HG02943 (cell line): Measurements from ENCODE around the gene CLASP1.
"Not testable (repeated sequence)": the region's sequence is repeated elsewhere in the genome, so short reads cannot be mapped to it uniquely, and the experiment has no call there.

Source experiments
- ATAC-seq: cut with Tn5 transposase; IDR thresholded peaks from one replicate; pipeline ENCODE4 v1.9.1; 2021; ENCODE audit warnings: mild to moderate bottlenecking, low read depth, moderate library complexity; ENCODE audit not compliant: unreplicated experiment

The CLASP1 gene

GRCh38 chr2:121552477-121553180 lies 96.6 kb downstream of the CLASP1 start:
- not testable (repeated sequence) for ATAC-seq

GRCh38 chr2:121550669-121551068 lies 98.6 kb downstream of the CLASP1 start:
- no peak for ATAC-seq

GRCh38 chr2:121547646-121548045 lies 101.6 kb downstream of the CLASP1 start:
- no peak for ATAC-seq

- no peak for ATAC-seq
Measured at GRCh38 chr2:121545913-121546312, 103.3 kb downstream of the CLASP1 start.

- ATAC-seq, result no peak
Measured at GRCh38 chr2:121545257-121545656, 104.0 kb downstream of the CLASP1 start.

- ATAC-seq, result no peak
Measured at GRCh38 chr2:121541495-121541894, 107.8 kb downstream of the CLASP1 start.

- ATAC-seq, result no peak
Measured at GRCh38 chr2:121539750-121540469, 109.4 kb downstream of the CLASP1 start.

- no peak for ATAC-seq
Measured at GRCh38 chr2:121536850-121537557, 112.3 kb downstream of the CLASP1 start.

GRCh38 chr2:121536347-121536746 lies 112.9 kb downstream of the CLASP1 start:
- ATAC-seq, result no peak

GRCh38 chr2:121534007-121534406 lies 115.3 kb downstream of the CLASP1 start:
- ATAC-seq, result no peak

GRCh38 chr2:121532894-121533293 lies 116.4 kb downstream of the CLASP1 start:
- no peak for ATAC-seq

GRCh38 chr2:121532347-121532766 lies 116.9 kb downstream of the CLASP1 start:
- ATAC-seq, result no peak

GRCh38 chr2:121530212-121530705 lies 119.0 kb downstream of the CLASP1 start:
- ATAC-seq, result peak; percentile 61

GRCh38 chr2:121529439-121530211 lies 119.6 kb downstream of the CLASP1 start:
- ATAC-seq, result peak; percentile 7

GRCh38 chr2:121527009-121527682 lies 122.1 kb downstream of the CLASP1 start:
- ATAC-seq, result no peak

GRCh38 chr2:121524685-121525425 lies 124.4 kb downstream of the CLASP1 start:
- no peak for ATAC-seq

GRCh38 chr2:121521359-121521758 lies 127.9 kb downstream of the CLASP1 start:
- no peak for ATAC-seq

- no peak for ATAC-seq
Measured at GRCh38 chr2:121520641-121520994, 128.6 kb downstream of the CLASP1 start.
